ENCODE measurements around the gene KRTAP4-16. TPM values are rescaled to one million over a fixed set of nuclear protein-coding genes. Genes with fewer than 3 reads are reported as not detected.
"Not testable (repeated sequence)": the region's sequence is repeated elsewhere in the genome, so short reads cannot be mapped to it uniquely, and the experiment has no call there.

KRTAP4-16 gene
- total RNA-seq, 1 donor from 2014 or later = not detected

DNA sequence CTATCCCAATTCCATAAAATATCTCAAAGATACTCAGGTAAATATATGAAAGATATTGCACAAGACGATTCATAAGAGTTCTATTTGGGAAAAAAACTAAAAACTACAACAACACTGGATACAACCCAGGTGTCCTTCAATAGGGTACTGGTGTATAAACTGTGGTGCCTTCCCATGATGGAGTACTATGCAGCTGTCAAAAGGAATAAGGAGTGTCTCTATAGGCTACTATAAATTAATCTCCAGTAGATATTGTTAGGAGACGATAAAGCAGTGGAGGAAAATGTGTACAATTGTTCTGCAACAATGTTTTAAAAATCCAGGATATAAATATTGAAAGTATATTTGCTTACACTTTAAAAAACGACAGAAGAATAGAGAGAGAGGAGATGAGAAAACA is 24.4 kb upstream of the KRTAP4-16 start:
- Mint-ChIP-seq H3K27ac (no peak overlapping the region), H3K36me3 (no peaks in the 10 kb centered on the region), H3K27me3 (ENCODE audit: insufficient read depth, low read depth) (peaks cover 2% of the 10 kb centered on the region), H3K4me1 (peaks cover 5% of the 10 kb centered on the region), H3K4me3 (no peak overlapping the region), H3K9me3 (no peaks in the 10 kb centered on the region)
- no peaks in the 10 kb centered on the region for H3K79me2 ChIP-seq (ENCODE audit: low read depth)
- H3K27ac ChIP-seq = no peak overlapping the region
- H3K4me3 ChIP-seq = no peak overlapping the region
- H3K36me3 ChIP-seq = no peaks in the 10 kb centered on the region
- H3K9me3 ChIP-seq (ENCODE audit: low read depth) = no peaks in the 10 kb centered on the region
- no peaks in the 10 kb centered on the region for H4K20me1 ChIP-seq (ENCODE audit: low read depth)
- H3F3A ChIP-seq (ENCODE audit: low read depth) = no peaks in the 10 kb centered on the region
- TF ChIP-seq EZH2phosphoT487 (IDR thresholded peaks at IDR 0.05) (no peak), EZH2 (IDR thresholded peaks at IDR 0.05) (no peak)
- TF ChIP-seq, protein P1, sequence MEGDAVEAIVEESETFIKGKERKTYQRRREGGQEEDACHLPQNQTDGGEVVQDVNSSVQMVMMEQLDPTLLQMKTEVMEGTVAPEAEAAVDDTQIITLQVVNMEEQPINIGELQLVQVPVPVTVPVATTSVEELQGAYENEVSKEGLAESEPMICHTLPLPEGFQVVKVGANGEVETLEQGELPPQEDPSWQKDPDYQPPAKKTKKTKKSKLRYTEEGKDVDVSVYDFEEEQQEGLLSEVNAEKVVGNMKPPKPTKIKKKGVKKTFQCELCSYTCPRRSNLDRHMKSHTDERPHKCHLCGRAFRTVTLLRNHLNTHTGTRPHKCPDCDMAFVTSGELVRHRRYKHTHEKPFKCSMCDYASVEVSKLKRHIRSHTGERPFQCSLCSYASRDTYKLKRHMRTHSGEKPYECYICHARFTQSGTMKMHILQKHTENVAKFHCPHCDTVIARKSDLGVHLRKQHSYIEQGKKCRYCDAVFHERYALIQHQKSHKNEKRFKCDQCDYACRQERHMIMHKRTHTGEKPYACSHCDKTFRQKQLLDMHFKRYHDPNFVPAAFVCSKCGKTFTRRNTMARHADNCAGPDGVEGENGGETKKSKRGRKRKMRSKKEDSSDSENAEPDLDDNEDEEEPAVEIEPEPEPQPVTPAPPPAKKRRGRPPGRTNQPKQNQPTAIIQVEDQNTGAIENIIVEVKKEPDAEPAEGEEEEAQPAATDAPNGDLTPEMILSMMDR (IDR thresholded peaks at IDR 0.05) = no peak
- DNase-seq (ENCODE audit: low spot score) = no peak
- no peaks in the 10 kb centered on the region for H3K27me3 ChIP-seq
- no peak overlapping the region for H3K9ac ChIP-seq
- H2AFZ ChIP-seq (replicated peaks) = no peak overlapping the region
- no peak overlapping the region for H3K4me2 ChIP-seq
- no peaks in the 10 kb centered on the region for H3K4me1 ChIP-seq

DNA sequence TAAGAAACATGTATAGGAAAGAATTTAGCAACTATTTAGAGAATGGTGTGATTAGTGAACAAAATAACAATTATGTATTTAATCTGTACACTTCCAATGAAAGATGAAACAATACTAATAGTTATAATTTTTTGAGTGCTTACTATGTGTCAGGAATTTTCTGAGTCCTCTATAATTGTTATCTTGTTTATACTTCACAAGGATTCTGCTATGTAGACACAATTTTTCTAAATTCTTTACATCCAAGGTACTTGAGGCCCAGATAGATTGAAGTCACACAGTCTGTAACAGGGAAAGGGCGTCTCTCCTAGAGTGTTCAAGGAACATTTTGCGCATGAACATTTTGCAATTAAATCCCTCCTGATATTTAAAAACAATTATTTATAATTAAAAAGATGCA is 23.1 kb upstream of the KRTAP4-16 start:
- H3K27me3 ChIP-seq = no peaks in the 10 kb centered on the region
- H3F3A ChIP-seq (ENCODE audit: low read depth) = no peaks in the 10 kb centered on the region
- H3K4me2 ChIP-seq = no peak overlapping the region
- no peak overlapping the region for H3K27ac ChIP-seq
- H3K27me3 Mint-ChIP-seq (ENCODE audit: insufficient read depth, low read depth) = peaks cover 2% of the 10 kb centered on the region
- H3K36me3 Mint-ChIP-seq = no peaks in the 10 kb centered on the region
- H3K4me1 ChIP-seq = no peaks in the 10 kb centered on the region
- H3K9ac ChIP-seq = no peak overlapping the region
- peaks cover 5% of the 10 kb centered on the region for H3K4me1 Mint-ChIP-seq
- no peaks in the 10 kb centered on the region for H4K20me1 ChIP-seq (ENCODE audit: low read depth)
- H2AFZ ChIP-seq (replicated peaks) = no peak overlapping the region
- no peaks in the 10 kb centered on the region for H3K79me2 ChIP-seq (ENCODE audit: low read depth)
- no peak overlapping the region for H3K4me3 Mint-ChIP-seq
- H3K27ac Mint-ChIP-seq = no peak overlapping the region
- H3K9me3 Mint-ChIP-seq = no peaks in the 10 kb centered on the region
- no peak overlapping the region for H3K4me3 ChIP-seq
- no peaks in the 10 kb centered on the region for H3K9me3 ChIP-seq (ENCODE audit: low read depth)
- TF ChIP-seq EZH2phosphoT487 (IDR thresholded peaks at IDR 0.05) (no peak), EZH2 (IDR thresholded peaks at IDR 0.05) (no peak)
- TF ChIP-seq, protein P1 (IDR thresholded peaks at IDR 0.05) = no peak
- DNase-seq (ENCODE audit: low spot score) = no peak
- H3K36me3 ChIP-seq = no peaks in the 10 kb centered on the region

DNA sequence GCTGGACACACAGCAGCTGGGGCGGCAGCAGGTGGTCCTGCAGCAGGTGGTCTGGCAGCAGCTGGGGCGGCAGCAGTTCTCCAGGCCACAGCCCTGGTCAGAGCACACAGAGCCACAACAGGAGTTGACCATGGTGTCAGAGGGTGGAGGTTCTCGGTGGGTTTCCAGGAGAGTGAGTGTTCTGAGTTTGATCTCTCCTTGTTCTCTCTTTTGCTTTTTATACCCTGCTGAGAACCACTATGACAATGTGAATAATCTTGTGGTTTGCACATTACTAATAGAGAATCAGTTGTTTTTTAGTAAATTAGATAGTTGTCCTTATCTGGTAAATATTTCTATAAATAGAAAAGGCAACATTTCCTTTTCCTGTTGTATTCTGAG is 22.0 kb upstream of the KRTAP4-16 start, which contains the start of gene KRTAP4-12:
TSS of gene KRTAP4-12 (minus strand) at position 192 of the 381 bp plus-strand sequence. CDS start at position 132, 60 bp downstream.
- H3K9ac ChIP-seq; H3K27me3 Mint-ChIP-seq (ENCODE audit: insufficient read depth, low read depth); H3K4me2 ChIP-seq; H3K36me3 Mint-ChIP-seq; DNase-seq (ENCODE audit: low spot score); H3K4me1 Mint-ChIP-seq; H3K4me1 ChIP-seq; H3K36me3 ChIP-seq; H3K9me3 Mint-ChIP-seq; H3F3A ChIP-seq (ENCODE audit: low read depth); H3K27ac ChIP-seq; H3K9me3 ChIP-seq (ENCODE audit: low read depth); H3K4me3 Mint-ChIP-seq; H3K4me3 ChIP-seq; H4K20me1 ChIP-seq (ENCODE audit: low read depth); H3K27me3 ChIP-seq; H3K79me2 ChIP-seq (ENCODE audit: low read depth); H3K27ac Mint-ChIP-seq: not testable (repeated sequence)
- peak within 1 kb of the TSS; percentile 40 for H2AFZ ChIP-seq (replicated peaks)

DNA sequence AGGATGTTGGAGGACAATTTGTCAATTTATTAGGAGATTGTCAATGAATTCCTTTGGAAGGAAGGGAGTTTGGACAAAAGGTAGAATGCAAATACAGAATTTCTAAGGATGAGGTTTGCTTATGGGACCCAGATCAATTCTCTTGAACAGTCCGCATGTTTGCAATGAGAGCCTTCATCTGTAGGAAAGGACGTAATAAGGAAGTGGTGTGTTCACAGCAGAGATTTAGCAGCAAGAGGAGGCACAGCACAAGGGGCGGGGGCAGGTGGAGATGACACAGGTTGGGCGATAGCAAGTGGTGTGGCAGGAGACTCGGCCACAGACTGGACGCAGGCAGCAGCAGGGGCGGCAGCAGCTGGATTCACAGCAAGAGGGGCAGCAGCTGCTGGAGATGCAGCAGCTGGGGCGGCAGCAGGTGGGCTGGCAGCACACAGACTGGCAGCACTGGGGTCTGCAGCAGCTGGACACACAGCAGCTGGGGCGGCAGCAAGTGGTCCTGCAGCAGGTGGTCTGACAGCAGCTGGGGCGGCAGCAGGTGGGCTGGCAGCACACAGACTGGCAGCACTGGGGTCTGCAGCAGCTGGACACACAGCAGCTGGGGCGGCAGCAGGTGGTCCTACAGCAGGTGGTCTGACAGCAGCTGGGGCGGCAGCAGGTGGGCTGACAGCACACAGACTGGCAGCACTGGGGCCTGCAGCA is 21.4 kb upstream of the KRTAP4-16 start:
- not testable (repeated sequence) for H3K4me2 ChIP-seq; H3K27ac Mint-ChIP-seq; H3K79me2 ChIP-seq (ENCODE audit: low read depth); H3K27ac ChIP-seq; H3K4me3 ChIP-seq; H3K27me3 Mint-ChIP-seq (ENCODE audit: insufficient read depth, low read depth); H3K9me3 Mint-ChIP-seq; H3K27me3 ChIP-seq; H3F3A ChIP-seq (ENCODE audit: low read depth); H3K9ac ChIP-seq; H3K36me3 Mint-ChIP-seq; H3K4me3 Mint-ChIP-seq; H4K20me1 ChIP-seq (ENCODE audit: low read depth); H3K36me3 ChIP-seq; H3K4me1 Mint-ChIP-seq; DNase-seq (ENCODE audit: low spot score); H3K9me3 ChIP-seq (ENCODE audit: low read depth); H3K4me1 ChIP-seq
- peak overlapping the region; percentile 40 for H2AFZ ChIP-seq (replicated peaks)
